CD14-positive monocyte (primary cell): ENCODE measurements around the gene FAM234A. TPM values are rescaled to one million over a fixed set of nuclear protein-coding genes. Genes with fewer than 3 reads are reported as not detected.
"Not testable (repeated sequence)": the region's sequence is repeated elsewhere in the genome, so short reads cannot be mapped to it uniquely, and the experiment has no call there.

Source experiments
- DNase-seq, 3 donors: peaks; one replicate each; pipeline ENCODE4 v3.0.0-alpha.2; 2011 to 2022
- H2AFZ ChIP-seq: 2 replicates; pipeline ENCODE4 v1.6.0; 2012; ENCODE audit warnings: mild to moderate bottlenecking, low read depth, low read length, inconsistent platforms; ENCODE audit not compliant: insufficient read depth, poor library complexity, severe bottlenecking
- H3K27ac ChIP-seq, 2 donors: 1 replicate in 1 of 2; 2 replicates in 1 of 2; pipeline ENCODE4 v1.5.1; 2012 to 2013; ENCODE audit warnings: low read length in 2 of 2, control low read depth in 1 of 2, inconsistent platforms in 1 of 2, low read depth in 1 of 2, mild to moderate bottlenecking in 1 of 2
- H3K27me3 ChIP-seq, 2 donors: one replicate each; pipeline versions ENCODE4 v1.6.0 to v1.6.1; 2011 to 2013; ENCODE audit warnings: low read length in 2 of 2; ENCODE audit not compliant: control insufficient read depth in 2 of 2, insufficient read depth in 2 of 2
- H3K36me3 ChIP-seq, 2 donors: replicated peaks in 1 of 2; 1 replicate in 1 of 2; 2 replicates in 1 of 2; pipeline versions ENCODE4 v1.5.1 to v1.6.1; 2012 to 2013; ENCODE audit warnings: low read length in 2 of 2, control low read depth in 1 of 2, inconsistent platforms in 1 of 2, mild to moderate bottlenecking in 1 of 2; ENCODE audit not compliant: insufficient read depth in 2 of 2, control insufficient read depth in 1 of 2
- H3K4me1 ChIP-seq, 2 donors: 1 replicate in 1 of 2; 2 replicates in 1 of 2; pipeline versions ENCODE4 v1.5.1 to v1.6.1; 2012 to 2013; ENCODE audit warnings: low read length in 2 of 2, control low read depth in 1 of 2, inconsistent platforms in 1 of 2, mild to moderate bottlenecking in 1 of 2, moderate library complexity in 1 of 2; ENCODE audit not compliant: insufficient read depth in 2 of 2, control insufficient read depth in 1 of 2
- H3K4me2 ChIP-seq: replicated peaks from 2 replicates; pipeline ENCODE3; 2012; ENCODE audit warnings: low read length, moderate library complexity, mild to moderate bottlenecking; ENCODE audit not compliant: poor library complexity, severe bottlenecking; ENCODE audit errors: extremely low read depth
- H3K4me3 ChIP-seq, 3 experiments: fragments of 200-600 bp in 1 of 3; sonication (generic) in 1 of 3; replicated peaks in 1 of 3; 1 replicate in 2 of 3; 2 replicates in 1 of 3; pipeline ENCODE4 v1.5.1; 2011 to 2013; ENCODE audit warnings: low read length in 3 of 3, mild to moderate bottlenecking in 3 of 3, control low read depth in 2 of 3, low read depth in 2 of 3, inconsistent platforms in 1 of 3, moderate library complexity in 1 of 3
- H3K79me2 ChIP-seq: 2 replicates; pipeline ENCODE4 v1.6.0; 2012; ENCODE audit warnings: mild to moderate bottlenecking, control low read depth, inconsistent platforms, low read length, moderate library complexity; ENCODE audit not compliant: insufficient read depth
- H3K9ac ChIP-seq: 2 replicates; pipeline ENCODE4 v1.6.0; 2017; ENCODE audit warnings: low read length, mild to moderate bottlenecking; ENCODE audit not compliant: insufficient read depth, poor library complexity, severe bottlenecking
- H3K9me3 ChIP-seq, 2 donors: replicated peaks in 1 of 2; 1 replicate in 1 of 2; 2 replicates in 1 of 2; pipeline versions ENCODE4 v1.5.1 to v1.6.1; 2012 to 2013; ENCODE audit warnings: low read length in 2 of 2, control low read depth in 1 of 2; ENCODE audit not compliant: control insufficient read depth in 1 of 2, insufficient read depth in 1 of 2
- H4K20me1 ChIP-seq: 2 replicates; pipeline ENCODE4 v1.6.0; 2012; ENCODE audit warnings: mild to moderate bottlenecking, low read length, control low read depth, moderate library complexity; ENCODE audit not compliant: insufficient read depth
- H3K27ac Mint-ChIP-seq, 7 donors: one replicate each; pipeline ENCODE4 v1.8.0; 2020; ENCODE audit warnings: mild to moderate bottlenecking in 7 of 7, mixed read lengths in 7 of 7, moderate library complexity in 6 of 7, inconsistent platforms in 2 of 7
- H3K27me3 Mint-ChIP-seq, 3 donors: one replicate each; pipeline ENCODE4 v1.8.0; 2021 to 2022; ENCODE audit warnings: low read depth in 3 of 3, mild to moderate bottlenecking in 3 of 3, mixed read lengths in 3 of 3, moderate library complexity in 3 of 3, inconsistent platforms in 1 of 3
- H3K36me3 Mint-ChIP-seq, 2 donors: one replicate each; pipeline ENCODE4 v1.8.0; 2020; ENCODE audit warnings: mixed read lengths in 2 of 2, inconsistent platforms in 1 of 2, mild to moderate bottlenecking in 1 of 2
- H3K4me1 Mint-ChIP-seq: one replicate; pipeline ENCODE4 v1.8.0; 2020; ENCODE audit warnings: mild to moderate bottlenecking, mixed read lengths
- H3K4me3 Mint-ChIP-seq, 2 donors: one replicate each; pipeline ENCODE4 v1.8.0; 2020; ENCODE audit warnings: mild to moderate bottlenecking in 2 of 2, mixed read lengths in 2 of 2, moderate library complexity in 1 of 2
- H3K9me3 Mint-ChIP-seq, 7 donors: one replicate each; pipeline ENCODE4 v1.8.0; 2020 to 2022; ENCODE audit warnings: mixed read lengths in 7 of 7, mild to moderate bottlenecking in 6 of 7, moderate library complexity in 6 of 7, inconsistent platforms in 2 of 7
- CTCF ChIP-seq: fragments of 200-600 bp; IDR thresholded peaks from one replicate; pipeline ENCODE4 v1.8.0; 2022; ENCODE audit warnings: antibody characterized with exemption, mild to moderate bottlenecking
- WGBS: methylation state at CpG from one replicate; pipeline ENCODE4 v1.1.5; 2013; ENCODE audit warnings: missing lambda C conversion rate; ENCODE audit not compliant: insufficient coverage; 5-methylcytosine and 5-hydroxymethylcytosine counted together
- intact Hi-C, 2 donors: fragments of 100-400 bp; cut with micrococcal nuclease; formaldehyde crosslinking; loops; one replicate each; pipeline versions ENCODE4 v1.15.0 to v1.15.1; 2023
- polyA plus RNA-seq, 3 donors: library from polyadenylated mRNA; depleted of rRNA in 1 of 3; unstranded in 2 of 3; stranded (reverse) in 1 of 3; fragments of 300-500 nt in 2 of 3; fragments of >200 nt in 1 of 3; fragmentation: Illumina TruSeq in 2 of 3; gene quantifications; 1 replicate in 2 of 3; 2 replicates in 1 of 3; pipeline ENCODE4 v1.2.3, GENCODE V29; 2012 to 2021

FAM234A gene
- polyA plus RNA-seq, 3 donors, result 22.5 to 40.4 (median 25.1) TPM

- Histone ChIP-seq H3K4me3 (peak overlapping the region in 2 of 3 experiments; percentile 72 to 89), H3K27ac (peak overlapping the region in 1 of 2 donors; percentile 94), H3K9ac (no peak overlapping the region), H3K4me1 (peaks cover 23 to 33% of the 10 kb centered on the region in 2 donors), H3K79me2 (peaks cover 39% of the 10 kb centered on the region), H3K27me3 (no peaks in the 10 kb centered on the region), H4K20me1 (peaks cover 38% of the 10 kb centered on the region), H3K4me2 (peak overlapping the region; percentile 89), H2AFZ (peak overlapping the region; percentile 76), H3K36me3 (peaks cover 23 to 25% of the 10 kb centered on the region in 2 donors), H3K9me3 (no peaks in the 10 kb centered on the region)
- Mint-ChIP-seq H3K27me3 (peaks cover 0 to 4% (median 1%) of the 10 kb centered on the region in 3 donors), H3K4me3 (peak overlapping the region; percentile 2 to 86), H3K9me3 (peaks cover 0 to 5% (median 0%) of the 10 kb centered on the region in 7 donors), H3K4me1 (peaks cover 20% of the 10 kb centered on the region), H3K27ac (peak overlapping the region in 6 of 7 donors; percentile 10 to 96 (median 85)), H3K36me3 (peaks cover 26 to 29% of the 10 kb centered on the region in 2 donors)
- WGBS, result 78% methylated on average over 10 of the region's 22 CpGs
- no peak for TF ChIP-seq CTCF
- intact Hi-C loops, result loop anchor here in 1 of 2 donors (5.0 kb wide), 2 partner anchors 93 to 122 kb away; partner anchors contain the start of genes AXIN1 and NPRL3
- DNase-seq, result no peak
These were observed 4.8 kb upstream of the FAM234A start for GRCh38 chr16:229731-230281.

GRCh38 chr16:230351-230750 is 4.3 kb upstream of the FAM234A start:
- not testable (repeated sequence) for DNase-seq, H3K27ac Mint-ChIP-seq, H3K4me2 ChIP-seq, H3K27me3 ChIP-seq, H3K9me3 ChIP-seq, H2AFZ ChIP-seq, H3K27me3 Mint-ChIP-seq, H3K9ac ChIP-seq, H3K4me3 ChIP-seq, H3K27ac ChIP-seq, H3K9me3 Mint-ChIP-seq
- peaks cover 37% of the 10 kb centered on the region for H3K79me2 ChIP-seq
- WGBS, result 93% methylated on average over 17 of the region's 18 CpGs
- H3K36me3 ChIP-seq, result peaks cover 20% of the 10 kb centered on the region in 2 donors
- peaks cover 28 to 34% of the 10 kb centered on the region in 2 donors for H3K4me1 ChIP-seq
- intact Hi-C loops, result loop anchor here in 1 of 2 donors (5.0 kb wide), 1 partner anchor 93 kb away; the partner anchor contains the start of gene NPRL3
- H3K4me1 Mint-ChIP-seq, result peaks cover 20% of the 10 kb centered on the region
- peak overlapping the region in 1 of 2 donors; percentile 6 for H3K4me3 Mint-ChIP-seq
- peaks cover 21 to 26% of the 10 kb centered on the region in 2 donors for H3K36me3 Mint-ChIP-seq
- H4K20me1 ChIP-seq, result peaks cover 34% of the 10 kb centered on the region
